ENCODE data around the gene SLC12A5.

- TF ChIP-seq, protein P1, sequence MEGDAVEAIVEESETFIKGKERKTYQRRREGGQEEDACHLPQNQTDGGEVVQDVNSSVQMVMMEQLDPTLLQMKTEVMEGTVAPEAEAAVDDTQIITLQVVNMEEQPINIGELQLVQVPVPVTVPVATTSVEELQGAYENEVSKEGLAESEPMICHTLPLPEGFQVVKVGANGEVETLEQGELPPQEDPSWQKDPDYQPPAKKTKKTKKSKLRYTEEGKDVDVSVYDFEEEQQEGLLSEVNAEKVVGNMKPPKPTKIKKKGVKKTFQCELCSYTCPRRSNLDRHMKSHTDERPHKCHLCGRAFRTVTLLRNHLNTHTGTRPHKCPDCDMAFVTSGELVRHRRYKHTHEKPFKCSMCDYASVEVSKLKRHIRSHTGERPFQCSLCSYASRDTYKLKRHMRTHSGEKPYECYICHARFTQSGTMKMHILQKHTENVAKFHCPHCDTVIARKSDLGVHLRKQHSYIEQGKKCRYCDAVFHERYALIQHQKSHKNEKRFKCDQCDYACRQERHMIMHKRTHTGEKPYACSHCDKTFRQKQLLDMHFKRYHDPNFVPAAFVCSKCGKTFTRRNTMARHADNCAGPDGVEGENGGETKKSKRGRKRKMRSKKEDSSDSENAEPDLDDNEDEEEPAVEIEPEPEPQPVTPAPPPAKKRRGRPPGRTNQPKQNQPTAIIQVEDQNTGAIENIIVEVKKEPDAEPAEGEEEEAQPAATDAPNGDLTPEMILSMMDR (conservative IDR thresholded peaks at IDR 0.05; ENCODE audit: low read depth, low read length): no peak
- no peak for TF ChIP-seq EZH2 (IDR thresholded peaks at IDR 0.05; ENCODE audit: borderline replicate concordance, low read depth, low read length, poor library complexity, severe bottlenecking)
Measured at GRCh38 chr20:46047821-46048220, 18.8 kb downstream of the SLC12A5 start.
